Measurements from ENCODE around the gene FER1L5. TPM values are rescaled to one million over a fixed set of nuclear protein-coding genes. Genes with fewer than 3 reads are reported as not detected.
A peak's percentile ranks its signal among the peaks of the same experiment; 100 is the strongest.

FER1L5 gene
- total and polyA plus RNA-seq, 9 of the 15 experiments (the other 6 are each of a cell fraction or from before 2014, with no cell fraction given), result 0.01 TPM; not detected in 6

GRCh38 chr2:96638144-96639121 is 4.1 kb upstream of the FER1L5 start, which contains the start of gene KANSL3 (continued):
- TF ChIP-seq ELK3 (CRISPR knock-in tag; IDR thresholded peaks at IDR 0.05) (no peak), ZNF639 (CRISPR knock-in tag; conservative IDR thresholded peaks at IDR 0.05 in 1 of 2, IDR thresholded peaks at IDR 0.05 in 1 of 2) (peak in 1 of 2 experiments; percentile 85; a peak in 2 of 4 replicates), NELFE (IDR thresholded peaks at IDR 0.05; ENCODE audit: insufficient read depth, insufficient read length) (no peak), CEBPB (tag; IDR thresholded peaks at IDR 0.05) (no peak), CHD2 (IDR thresholded peaks at IDR 0.05; ENCODE audit: low read depth, low read length) (no peak; the same call in 1 of the 2 replicates), SMAD1 (IDR thresholded peaks at IDR 0.05; ENCODE audit: low read depth, low read length, partially characterized antibody) (no peak), ZNF354B (CRISPR knock-in tag; IDR thresholded peaks at IDR 0.05) (no peak), HNRNPK (IDR thresholded peaks at IDR 0.05; ENCODE audit: low read depth, low read length, poor library complexity, severe bottlenecking) (no peak), IFI16 (CRISPR knock-in tag; IDR thresholded peaks at IDR 0.05) (no peak), CUX1 (CRISPR knock-in tag; IDR thresholded peaks at IDR 0.05) (0 out of 2 replicates have a peak, but pooled peaks have one; percentile 54), SLC30A9 (CRISPR knock-in tag; IDR thresholded peaks at IDR 0.05) (no peak), NFYB (IDR thresholded peaks at IDR 0.05; ENCODE audit: extremely low read depth, insufficient read length) (no peak), DMBX1 (CRISPR knock-in tag; IDR thresholded peaks at IDR 0.05; ENCODE audit: borderline replicate concordance) (peak; percentile 80), XRCC5 (IDR thresholded peaks at IDR 0.05; ENCODE audit: low read depth, low read length) (peak; percentile 99), ZNF436 (CRISPR knock-in tag; IDR thresholded peaks at IDR 0.05) (no peak)
- TF ChIP-seq, protein P1, sequence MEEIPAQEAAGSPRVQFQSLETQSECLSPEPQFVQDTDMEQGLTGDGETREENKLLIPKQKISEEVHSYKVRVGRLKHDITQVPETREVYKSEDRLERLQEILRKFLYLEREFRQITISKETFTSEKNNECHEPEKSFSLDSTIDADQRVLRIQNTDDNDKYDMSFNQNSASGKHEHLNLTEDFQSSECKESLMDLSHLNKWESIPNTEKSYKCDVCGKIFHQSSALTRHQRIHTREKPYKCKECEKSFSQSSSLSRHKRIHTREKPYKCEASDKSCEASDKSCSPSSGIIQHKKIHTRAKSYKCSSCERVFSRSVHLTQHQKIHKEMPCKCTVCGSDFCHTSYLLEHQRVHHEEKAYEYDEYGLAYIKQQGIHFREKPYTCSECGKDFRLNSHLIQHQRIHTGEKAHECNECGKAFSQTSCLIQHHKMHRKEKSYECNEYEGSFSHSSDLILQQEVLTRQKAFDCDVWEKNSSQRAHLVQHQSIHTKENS (CRISPR knock-in tag; IDR thresholded peaks at IDR 0.05), result no peak
